B cell (primary cell): ENCODE results near the gene OR3A2.

Source experiments
- EZH2 ChIP-seq: IDR thresholded peaks from 2 replicates; pipeline ENCODE4 v1.6.1; 2012; ENCODE audit warnings: borderline replicate concordance, low read depth, mild to moderate bottlenecking, moderate library complexity, low read length; ENCODE audit not compliant: insufficient read depth, poor library complexity, severe bottlenecking
- TF ChIP-seq, protein P1 (sequence below): fragments of 200-600 bp; IDR thresholded peaks from one replicate; pipeline ENCODE4 v1.8.0; 2022; ENCODE audit warnings: antibody characterized with exemption, mild to moderate bottlenecking

DNA sequence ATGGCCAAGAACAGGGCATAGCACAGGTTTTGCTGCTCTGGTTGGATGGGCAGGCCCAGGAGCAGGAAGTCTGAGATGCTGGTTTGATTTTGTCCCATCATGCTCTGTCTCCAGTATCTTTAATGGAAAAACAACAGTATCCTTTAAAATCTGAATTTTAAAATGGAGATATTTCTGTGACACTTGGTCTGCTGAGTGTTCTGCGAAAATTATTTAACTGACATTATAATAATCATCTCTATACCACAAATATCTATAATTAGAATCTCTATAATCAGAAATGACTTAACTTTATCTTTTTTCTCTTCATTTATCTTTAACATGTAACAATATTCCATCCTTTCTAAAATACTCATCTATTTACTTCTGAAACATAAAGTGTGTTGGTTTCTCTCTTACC lies 12.2 kb upstream of the OR3A2 start, which contains the start of gene OR1E1:
- TF ChIP-seq, protein P1, sequence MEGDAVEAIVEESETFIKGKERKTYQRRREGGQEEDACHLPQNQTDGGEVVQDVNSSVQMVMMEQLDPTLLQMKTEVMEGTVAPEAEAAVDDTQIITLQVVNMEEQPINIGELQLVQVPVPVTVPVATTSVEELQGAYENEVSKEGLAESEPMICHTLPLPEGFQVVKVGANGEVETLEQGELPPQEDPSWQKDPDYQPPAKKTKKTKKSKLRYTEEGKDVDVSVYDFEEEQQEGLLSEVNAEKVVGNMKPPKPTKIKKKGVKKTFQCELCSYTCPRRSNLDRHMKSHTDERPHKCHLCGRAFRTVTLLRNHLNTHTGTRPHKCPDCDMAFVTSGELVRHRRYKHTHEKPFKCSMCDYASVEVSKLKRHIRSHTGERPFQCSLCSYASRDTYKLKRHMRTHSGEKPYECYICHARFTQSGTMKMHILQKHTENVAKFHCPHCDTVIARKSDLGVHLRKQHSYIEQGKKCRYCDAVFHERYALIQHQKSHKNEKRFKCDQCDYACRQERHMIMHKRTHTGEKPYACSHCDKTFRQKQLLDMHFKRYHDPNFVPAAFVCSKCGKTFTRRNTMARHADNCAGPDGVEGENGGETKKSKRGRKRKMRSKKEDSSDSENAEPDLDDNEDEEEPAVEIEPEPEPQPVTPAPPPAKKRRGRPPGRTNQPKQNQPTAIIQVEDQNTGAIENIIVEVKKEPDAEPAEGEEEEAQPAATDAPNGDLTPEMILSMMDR: no peak
- no peak for TF ChIP-seq EZH2
